Loucy (cell line): ENCODE measurements around the gene PEAK3.

Source experiments
- H2AFZ ChIP-seq: fragments of 200-600 bp; sonication (generic); 2 replicates; pipeline ENCODE4 v1.6.0; 2016; ENCODE audit warnings: antibody characterized with exemption, mild to moderate bottlenecking, low read length, moderate library complexity
- H3F3A ChIP-seq: fragments of 200-600 bp; 2 replicates; pipeline ENCODE4 v1.6.0; 2016; ENCODE audit warnings: antibody characterized with exemption, low read depth, mild to moderate bottlenecking
- H3K27me3 ChIP-seq: fragments of 200-600 bp; sonication (generic); 2 replicates; pipeline ENCODE4 v1.6.1; 2014; ENCODE audit warnings: low read length, mild to moderate bottlenecking; ENCODE audit not compliant: insufficient read depth, poor library complexity, severe bottlenecking
- H3K36me3 ChIP-seq: fragments of 200-600 bp; sonication (generic); 2 replicates; pipeline ENCODE4 v1.6.1; 2016; ENCODE audit warnings: low read length; ENCODE audit not compliant: insufficient read depth
- H3K4me1 ChIP-seq: fragments of 200-600 bp; sonication (generic); 2 replicates; pipeline ENCODE4 v1.5.1; 2014; ENCODE audit warnings: low read length, mild to moderate bottlenecking; ENCODE audit not compliant: insufficient read depth, poor library complexity, severe bottlenecking
- H3K4me2 ChIP-seq: fragments of 200-600 bp; sonication (generic); 2 replicates; pipeline ENCODE4 v1.6.0; 2014; ENCODE audit warnings: antibody characterized with exemption, low read length, low read depth, mild to moderate bottlenecking; ENCODE audit not compliant: poor library complexity, severe bottlenecking
- H3K4me3 ChIP-seq: fragments of 200-600 bp; sonication (generic); 2 replicates; pipeline ENCODE4 v1.5.1; 2014; ENCODE audit warnings: low read length, mild to moderate bottlenecking, mixed read lengths; ENCODE audit not compliant: poor library complexity, severe bottlenecking
- H3K79me2 ChIP-seq: fragments of 200-600 bp; sonication (generic); 2 replicates; pipeline ENCODE4 v1.6.1; 2014; ENCODE audit warnings: low read length; ENCODE audit not compliant: insufficient read depth
- H3K9ac ChIP-seq: fragments of 200-600 bp; sonication (generic); 2 replicates; pipeline ENCODE4 v1.6.0; 2014; ENCODE audit warnings: mild to moderate bottlenecking, low read depth, low read length, moderate library complexity; ENCODE audit not compliant: poor library complexity, severe bottlenecking
- H3K9me2 ChIP-seq: fragments of 200-600 bp; sonication (generic); replicated peaks from 2 replicates; pipeline ENCODE4 v1.6.1; 2016; ENCODE audit warnings: low read depth, low read length, mixed read lengths
- H3K9me3 ChIP-seq: fragments of 200-600 bp; sonication (generic); 2 replicates; pipeline ENCODE4 v1.6.1; 2014; ENCODE audit warnings: mild to moderate bottlenecking, antibody characterized with exemption, low read length, low read depth; ENCODE audit not compliant: insufficient read depth
- H4K20me1 ChIP-seq: fragments of 200-600 bp; sonication (generic); 2 replicates; pipeline ENCODE4 v1.6.0; 2014; ENCODE audit warnings: antibody characterized with exemption, low read length, mild to moderate bottlenecking; ENCODE audit not compliant: insufficient read depth, poor library complexity, severe bottlenecking
- EZH2phosphoT487 ChIP-seq: fragments of 200-600 bp; IDR thresholded peaks from 2 replicates; pipeline ENCODE4 v1.6.1; 2018; ENCODE audit warnings: antibody characterized with exemption, mild to moderate bottlenecking, moderate library complexity, borderline replicate concordance
- TF ChIP-seq, protein P1 (sequence below): fragments of 200-600 bp; sonication (generic); conservative IDR thresholded peaks from 2 replicates; pipeline ENCODE4 v1.5.1; 2014; ENCODE audit warnings: mild to moderate bottlenecking, antibody characterized with exemption, low read length

PEAK3 gene

DNA sequence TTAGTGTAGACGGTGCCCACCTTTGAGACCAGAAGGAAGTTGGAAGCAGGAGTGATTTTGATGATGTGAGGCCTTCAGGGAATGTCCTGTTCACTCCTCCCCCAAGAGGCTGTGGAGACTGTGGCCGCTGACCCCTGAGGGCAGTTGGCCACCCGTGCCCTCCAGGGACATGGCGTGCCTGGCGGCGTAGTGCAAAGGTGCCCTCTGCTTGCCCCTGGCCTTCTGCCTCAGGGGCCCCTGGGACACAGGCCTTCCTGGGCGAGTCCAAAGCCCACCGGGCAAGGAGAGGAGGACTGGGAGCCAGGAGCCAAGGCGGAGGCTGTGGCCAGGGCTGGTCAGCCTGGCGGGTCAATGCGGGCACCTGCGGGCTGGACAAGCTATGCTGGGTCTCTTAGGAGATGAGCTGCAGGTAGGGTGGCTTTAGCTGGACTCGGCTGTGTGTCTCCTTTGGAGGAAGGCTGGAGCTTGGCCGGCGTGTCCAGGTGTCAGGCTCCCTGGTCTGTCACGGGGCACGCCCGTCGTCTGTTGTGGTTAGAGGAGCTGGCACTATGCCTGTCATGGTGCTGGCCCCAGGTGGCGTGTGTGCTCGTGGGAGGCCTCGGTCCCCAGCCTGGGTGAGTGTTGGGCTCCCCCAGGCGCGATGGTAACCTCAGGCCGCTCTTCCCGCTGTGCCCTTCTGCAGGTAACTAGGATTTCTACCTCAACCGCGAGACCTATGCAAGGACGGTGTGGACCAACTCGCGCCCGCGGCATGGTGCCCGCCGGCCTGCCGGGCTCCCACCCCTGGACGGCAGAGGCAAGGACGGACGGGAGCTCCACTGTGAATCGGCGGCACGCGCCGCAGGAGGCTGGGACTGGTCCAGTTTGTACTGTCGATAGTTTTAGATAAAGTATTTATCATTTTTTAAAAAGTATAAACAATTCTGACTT, 52.6 kb downstream of the PEAK3 start:
- no peaks in the 10 kb centered on the region for H3K9me3 ChIP-seq
- TF ChIP-seq, protein P1, sequence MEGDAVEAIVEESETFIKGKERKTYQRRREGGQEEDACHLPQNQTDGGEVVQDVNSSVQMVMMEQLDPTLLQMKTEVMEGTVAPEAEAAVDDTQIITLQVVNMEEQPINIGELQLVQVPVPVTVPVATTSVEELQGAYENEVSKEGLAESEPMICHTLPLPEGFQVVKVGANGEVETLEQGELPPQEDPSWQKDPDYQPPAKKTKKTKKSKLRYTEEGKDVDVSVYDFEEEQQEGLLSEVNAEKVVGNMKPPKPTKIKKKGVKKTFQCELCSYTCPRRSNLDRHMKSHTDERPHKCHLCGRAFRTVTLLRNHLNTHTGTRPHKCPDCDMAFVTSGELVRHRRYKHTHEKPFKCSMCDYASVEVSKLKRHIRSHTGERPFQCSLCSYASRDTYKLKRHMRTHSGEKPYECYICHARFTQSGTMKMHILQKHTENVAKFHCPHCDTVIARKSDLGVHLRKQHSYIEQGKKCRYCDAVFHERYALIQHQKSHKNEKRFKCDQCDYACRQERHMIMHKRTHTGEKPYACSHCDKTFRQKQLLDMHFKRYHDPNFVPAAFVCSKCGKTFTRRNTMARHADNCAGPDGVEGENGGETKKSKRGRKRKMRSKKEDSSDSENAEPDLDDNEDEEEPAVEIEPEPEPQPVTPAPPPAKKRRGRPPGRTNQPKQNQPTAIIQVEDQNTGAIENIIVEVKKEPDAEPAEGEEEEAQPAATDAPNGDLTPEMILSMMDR = no peak
- no peak for TF ChIP-seq EZH2phosphoT487
- H4K20me1 ChIP-seq = peaks cover 10% of the 10 kb centered on the region
- peaks cover 16% of the 10 kb centered on the region for H3K79me2 ChIP-seq
- H2AFZ ChIP-seq = no peak overlapping the region
- no peaks in the 10 kb centered on the region for H3K27me3 ChIP-seq
- no peak overlapping the region for H3K4me3 ChIP-seq
- H3K36me3 ChIP-seq = peaks cover 57% of the 10 kb centered on the region; the same call in 1 of the 2 replicates
- H3K4me1 ChIP-seq = peaks cover 10% of the 10 kb centered on the region
- H3F3A ChIP-seq = no peaks in the 10 kb centered on the region
- no peaks in the 10 kb centered on the region for H3K9me2 ChIP-seq
- H3K4me2 ChIP-seq = no peak overlapping the region
- no peak overlapping the region for H3K9ac ChIP-seq

DNA sequence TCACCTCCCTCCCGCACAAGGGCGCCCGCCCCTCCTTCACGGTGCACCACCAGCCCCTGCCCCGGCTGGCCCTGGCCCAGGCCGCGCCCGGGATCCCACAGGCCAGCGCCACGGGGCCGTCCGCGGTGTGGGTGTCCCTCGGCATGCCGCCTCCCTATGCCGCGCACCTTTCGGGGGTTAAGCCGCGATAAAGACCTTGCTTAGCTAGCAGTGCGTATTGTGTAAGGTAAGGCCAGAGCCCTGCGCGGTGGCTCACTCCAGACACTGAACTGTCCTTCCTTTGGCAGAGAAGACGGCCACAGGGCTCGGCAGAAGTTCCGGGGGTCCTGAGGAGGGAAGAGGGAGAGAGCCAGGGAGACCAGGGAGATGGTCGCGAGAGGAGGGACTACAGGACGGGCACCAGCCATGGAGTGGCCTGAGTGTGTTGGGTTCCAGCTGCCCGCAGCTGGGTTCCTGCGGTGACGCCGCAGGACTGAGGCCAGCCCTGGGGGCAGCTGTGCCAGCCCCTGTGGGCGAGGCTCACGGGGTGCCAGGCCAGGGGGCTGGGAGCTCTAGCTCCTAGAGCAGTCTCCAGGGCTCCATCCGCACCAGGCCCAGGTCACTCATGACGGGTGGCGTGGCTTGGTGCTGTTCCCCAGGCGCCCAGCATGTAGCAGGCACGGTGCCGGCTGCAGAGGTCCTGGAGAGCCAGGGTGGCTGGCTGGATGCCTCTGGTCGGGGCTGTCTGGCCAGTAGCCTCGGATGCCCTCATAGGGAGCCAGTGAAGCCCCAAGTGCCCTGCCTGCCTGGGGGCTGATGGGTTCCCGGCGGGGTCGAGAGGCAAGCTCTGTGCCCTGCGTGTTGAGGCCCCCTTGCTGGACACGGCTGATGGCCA, 53.6 kb downstream of the PEAK3 start:
- Histone ChIP-seq H3K4me1 (no peaks in the 10 kb centered on the region), H3K79me2 (peaks cover 6% of the 10 kb centered on the region; the same call in 1 of the 2 replicates), H3K4me3 (no peak overlapping the region), H3K4me2 (no peak overlapping the region), H3K27me3 (no peaks in the 10 kb centered on the region), H3K9me2 (no peaks in the 10 kb centered on the region), H3K9me3 (no peaks in the 10 kb centered on the region), H2AFZ (no peak overlapping the region), H3K9ac (no peak overlapping the region), H3K36me3 (peaks cover 65% of the 10 kb centered on the region; the same call in 1 of the 2 replicates), H3F3A (no peaks in the 10 kb centered on the region), H4K20me1 (peaks cover 3% of the 10 kb centered on the region)
- TF ChIP-seq EZH2phosphoT487 = no peak
- TF ChIP-seq, protein P1 = no peak

DNA sequence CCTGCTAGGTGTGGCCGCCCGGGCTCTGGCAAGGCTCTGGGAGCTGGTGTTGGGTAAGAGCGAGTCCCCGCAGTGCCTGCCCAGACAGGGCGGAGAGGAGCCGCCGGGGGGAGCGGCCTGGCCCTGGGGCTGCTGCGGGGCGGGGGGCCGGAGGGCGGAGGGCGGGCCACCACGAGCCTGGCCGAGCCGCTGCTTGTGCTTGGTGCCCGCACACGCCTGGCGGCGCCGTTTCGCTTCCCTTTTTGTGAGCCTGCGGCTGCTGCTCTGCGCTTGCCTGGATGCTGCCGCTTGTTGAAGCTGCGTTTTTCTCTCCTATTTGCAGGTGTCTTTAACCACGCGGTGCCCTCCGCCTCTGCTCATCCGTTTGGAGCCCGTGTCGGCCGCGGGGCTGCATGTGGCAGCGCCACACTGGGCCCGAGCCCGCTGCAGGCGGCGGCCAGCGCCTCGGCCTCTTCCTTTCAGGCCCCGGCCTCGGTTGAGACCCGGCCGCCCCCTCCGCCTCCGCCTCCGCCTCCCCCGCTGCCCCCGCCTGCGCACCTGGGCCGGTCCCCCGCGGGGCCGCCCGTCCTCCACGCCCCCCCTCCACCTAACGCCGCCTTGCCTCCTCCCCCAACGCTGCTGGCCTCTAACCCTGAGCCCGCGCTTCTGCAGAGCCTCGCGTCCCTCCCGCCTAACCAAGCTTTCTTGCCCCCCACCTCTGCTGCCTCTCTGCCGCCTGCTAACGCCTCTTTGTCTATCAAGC, 54.4 kb downstream of the PEAK3 start:
- H3K9me3 ChIP-seq = no peaks in the 10 kb centered on the region
- no peak overlapping the region for H2AFZ ChIP-seq
- H3K27me3 ChIP-seq = no peaks in the 10 kb centered on the region
- no peaks in the 10 kb centered on the region for H3K4me1 ChIP-seq
- peaks cover 69% of the 10 kb centered on the region; the same call in 1 of the 2 replicates for H3K36me3 ChIP-seq
- no peaks in the 10 kb centered on the region for H3F3A ChIP-seq
- no peaks in the 10 kb centered on the region for H3K79me2 ChIP-seq
- TF ChIP-seq EZH2phosphoT487 = no peak
- TF ChIP-seq, protein P1 = no peak
- H4K20me1 ChIP-seq = no peaks in the 10 kb centered on the region
- H3K9me2 ChIP-seq = no peaks in the 10 kb centered on the region
- H3K9ac ChIP-seq = no peak overlapping the region
- H3K4me2 ChIP-seq = no peak overlapping the region
- H3K4me3 ChIP-seq = no peak overlapping the region
